ENCODE results near the gene MYO18B. TPM values are rescaled to one million over a fixed set of nuclear protein-coding genes. Genes with fewer than 3 reads are reported as not detected.

MYO18B gene
- total and polyA plus RNA-seq, 2 donors (not counting 1 experiment from before 2014, with no cell fraction given): 0.15 TPM; not detected in 1

DNA sequence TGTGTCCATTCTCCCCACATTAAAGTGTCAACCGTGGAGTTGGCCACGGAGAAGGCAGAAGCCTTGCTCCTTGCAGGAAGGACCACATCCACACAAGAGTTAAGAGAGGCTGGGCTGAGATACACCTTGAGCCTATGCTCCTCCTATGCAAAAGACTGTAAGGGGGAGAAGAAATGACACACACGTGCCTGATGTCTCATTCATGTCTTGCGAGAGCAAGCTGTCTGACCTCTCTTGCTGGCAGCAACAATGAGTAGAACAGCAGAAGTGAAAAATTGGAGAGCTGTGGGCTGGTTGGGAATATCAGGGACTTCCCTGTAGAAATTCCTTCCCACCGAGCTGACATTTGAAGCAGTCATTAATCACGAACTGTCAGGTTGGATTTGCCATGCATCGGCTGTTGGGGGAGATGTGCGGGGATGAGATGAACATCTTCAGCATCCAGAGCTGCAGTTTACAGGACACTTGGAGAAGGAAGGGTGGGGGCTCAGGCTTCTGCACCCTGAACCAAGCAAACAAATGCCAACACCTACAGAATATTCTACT lies 139.3 kb downstream of the MYO18B start:
- H3K27ac Mint-ChIP-seq: no peak overlapping the region
- H3K27me3 Mint-ChIP-seq: peaks cover 36% of the 10 kb centered on the region
- H3K4me1 Mint-ChIP-seq: no peaks in the 10 kb centered on the region
- H3K4me3 ChIP-seq (ENCODE audit: control extremely low read depth in 1 of 5, extremely low read depth in 1 of 5, insufficient read depth in 1 of 5, low read depth in 2 of 5, low read length in 4 of 5): no peak overlapping the region
- H3K27ac ChIP-seq (ENCODE audit: low read length in 2 of 2): no peak overlapping the region
- ATAC-seq (ENCODE audit: low read depth) (no peak), DNase-seq (no peak)
- ChIA-PET CTCF (no interaction called here), POLR2A (no interaction called here)
- 82% methylated on average over 6 of the region's 8 CpGs for WGBS (ENCODE audit: insufficient coverage)
- TF ChIP-seq, protein P1, sequence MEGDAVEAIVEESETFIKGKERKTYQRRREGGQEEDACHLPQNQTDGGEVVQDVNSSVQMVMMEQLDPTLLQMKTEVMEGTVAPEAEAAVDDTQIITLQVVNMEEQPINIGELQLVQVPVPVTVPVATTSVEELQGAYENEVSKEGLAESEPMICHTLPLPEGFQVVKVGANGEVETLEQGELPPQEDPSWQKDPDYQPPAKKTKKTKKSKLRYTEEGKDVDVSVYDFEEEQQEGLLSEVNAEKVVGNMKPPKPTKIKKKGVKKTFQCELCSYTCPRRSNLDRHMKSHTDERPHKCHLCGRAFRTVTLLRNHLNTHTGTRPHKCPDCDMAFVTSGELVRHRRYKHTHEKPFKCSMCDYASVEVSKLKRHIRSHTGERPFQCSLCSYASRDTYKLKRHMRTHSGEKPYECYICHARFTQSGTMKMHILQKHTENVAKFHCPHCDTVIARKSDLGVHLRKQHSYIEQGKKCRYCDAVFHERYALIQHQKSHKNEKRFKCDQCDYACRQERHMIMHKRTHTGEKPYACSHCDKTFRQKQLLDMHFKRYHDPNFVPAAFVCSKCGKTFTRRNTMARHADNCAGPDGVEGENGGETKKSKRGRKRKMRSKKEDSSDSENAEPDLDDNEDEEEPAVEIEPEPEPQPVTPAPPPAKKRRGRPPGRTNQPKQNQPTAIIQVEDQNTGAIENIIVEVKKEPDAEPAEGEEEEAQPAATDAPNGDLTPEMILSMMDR (IDR thresholded peaks at IDR 0.05): no peak
- no peak overlapping the region for H3K4me3 Mint-ChIP-seq
- H3K27me3 ChIP-seq (replicated peaks in 1 of 4; ENCODE audit: control extremely low read depth in 1 of 4, control insufficient read depth in 3 of 4, insufficient read depth in 4 of 4, low read length in 3 of 4): peaks cover 0 to 4% (median 0%) of the 10 kb centered on the region in 4 experiments
- H3K4me1 ChIP-seq (ENCODE audit: control insufficient read depth in 2 of 2, insufficient read depth in 2 of 2, low read length in 2 of 2): no peaks in the 10 kb centered on the region
- H3K4me2 ChIP-seq (replicated peaks; ENCODE audit: low read depth, low read length, poor library complexity, severe bottlenecking): no peak overlapping the region
- no peaks in the 10 kb centered on the region for H3K36me3 ChIP-seq (replicated peaks in 1 of 2; ENCODE audit: control extremely low read depth in 1 of 2, control insufficient read depth in 1 of 2, extremely low read depth in 1 of 2, insufficient read depth in 2 of 2, low read length in 1 of 2)
- H3K79me2 ChIP-seq (ENCODE audit: control insufficient read depth, insufficient read depth, low read length): no peaks in the 10 kb centered on the region
- no peaks in the 10 kb centered on the region for H4K20me1 ChIP-seq (ENCODE audit: control insufficient read depth, insufficient read depth, low read length, poor library complexity, severe bottlenecking)
- H3K9me3 ChIP-seq (ENCODE audit: control extremely low read depth in 1 of 3, control insufficient read depth in 2 of 3, insufficient read depth in 1 of 3, low read length in 2 of 3): no peaks in the 10 kb centered on the region
- no peak overlapping the region for H2AFZ ChIP-seq (ENCODE audit: insufficient read depth, low read depth, low read length, poor library complexity, severe bottlenecking)
- H3K9ac ChIP-seq (ENCODE audit: low read length): no peak overlapping the region
- intact Hi-C loops (cut with micrococcal nuclease): no loop called here
- no peaks in the 10 kb centered on the region for H3K9me3 Mint-ChIP-seq (ENCODE audit: insufficient read depth)

DNA sequence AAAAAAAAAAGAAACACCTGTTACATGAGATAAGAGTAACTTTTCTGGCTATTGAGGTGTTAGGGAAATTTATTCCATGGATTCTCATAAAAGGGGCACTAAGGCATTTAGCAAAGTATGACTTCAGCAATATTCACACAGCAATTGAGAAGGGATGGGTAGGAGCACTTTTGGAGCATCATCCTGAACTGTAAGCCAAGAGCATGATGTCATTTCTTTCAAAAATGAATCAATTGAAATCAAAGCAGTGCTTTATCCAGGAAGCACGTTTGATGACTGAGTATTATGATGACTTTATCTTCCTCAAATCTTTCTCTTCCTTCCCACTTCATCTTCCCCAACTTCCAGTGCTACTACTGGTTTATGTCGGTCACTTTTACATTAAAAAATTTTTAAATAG lies 140.4 kb downstream of the MYO18B start:
- no peaks in the 10 kb centered on the region for H3K79me2 ChIP-seq (ENCODE audit: control insufficient read depth, insufficient read depth, low read length)
- no peak overlapping the region for H3K27ac ChIP-seq (ENCODE audit: low read length in 2 of 2)
- ChIA-PET POLR2A (no interaction called here), CTCF (no interaction called here)
- DNase-seq: no peak
- no peak overlapping the region for H2AFZ ChIP-seq (ENCODE audit: insufficient read depth, low read depth, low read length, poor library complexity, severe bottlenecking)
- no peak overlapping the region for H3K4me3 ChIP-seq (ENCODE audit: control extremely low read depth in 1 of 5, extremely low read depth in 1 of 5, insufficient read depth in 1 of 5, low read depth in 2 of 5, low read length in 4 of 5)
- H3K4me3 Mint-ChIP-seq: no peak overlapping the region
- H3K9ac ChIP-seq (ENCODE audit: low read length): no peak overlapping the region
- no CpG with 5 or more reads among the region's 2 CpGs for WGBS (ENCODE audit: insufficient coverage)
- no peaks in the 10 kb centered on the region for H3K9me3 Mint-ChIP-seq (ENCODE audit: insufficient read depth)
- no peaks in the 10 kb centered on the region for H3K9me3 ChIP-seq (ENCODE audit: control extremely low read depth in 1 of 3, control insufficient read depth in 2 of 3, insufficient read depth in 1 of 3, low read length in 2 of 3)
- no peaks in the 10 kb centered on the region for H3K4me1 ChIP-seq (ENCODE audit: control insufficient read depth in 2 of 2, insufficient read depth in 2 of 2, low read length in 2 of 2)
- H3K27ac Mint-ChIP-seq: no peak overlapping the region
- no peaks in the 10 kb centered on the region for H3K4me1 Mint-ChIP-seq
- no peak overlapping the region for H3K4me2 ChIP-seq (replicated peaks; ENCODE audit: low read depth, low read length, poor library complexity, severe bottlenecking)
- TF ChIP-seq, protein P1 (IDR thresholded peaks at IDR 0.05): no peak
- no peak for TF ChIP-seq EZH2 (IDR thresholded peaks at IDR 0.05; ENCODE audit: borderline replicate concordance, insufficient read depth, low read depth, low read length, poor library complexity, severe bottlenecking)
- no peaks in the 10 kb centered on the region for H3K36me3 ChIP-seq (replicated peaks in 1 of 2; ENCODE audit: control extremely low read depth in 1 of 2, control insufficient read depth in 1 of 2, extremely low read depth in 1 of 2, insufficient read depth in 2 of 2, low read length in 1 of 2)
- no peaks in the 10 kb centered on the region for H4K20me1 ChIP-seq (ENCODE audit: control insufficient read depth, insufficient read depth, low read length, poor library complexity, severe bottlenecking)
- ATAC-seq (ENCODE audit: low read depth): no peak
- H3K27me3 Mint-ChIP-seq: peaks cover 31% of the 10 kb centered on the region
- peaks cover 0 to 4% (median 0%) of the 10 kb centered on the region in 4 experiments for H3K27me3 ChIP-seq (replicated peaks in 1 of 4; ENCODE audit: control extremely low read depth in 1 of 4, control insufficient read depth in 3 of 4, insufficient read depth in 4 of 4, low read length in 3 of 4)
- intact Hi-C loops (cut with micrococcal nuclease): no loop called here
